GM13976 (cell line): Measurements from ENCODE around the gene OPRM1.
A peak's percentile ranks its signal among the peaks of the same experiment; 100 is the strongest.

Experiments
- DNase-seq: peaks from one replicate; pipeline ENCODE4 v3.0.0; 2012; ENCODE audit warnings: low spot score
- in situ Hi-C: fragments of 300-500 bp; cut with MboI; formaldehyde crosslinking; loops from one replicate; pipeline ENCODE4 v1.12.0; 2022; ENCODE audit warnings: low sequenced_read_pairs, mixed read lengths, inconsistent platforms; ENCODE audit not compliant: unreplicated experiment
- TF ChIP-seq, protein P1 (sequence below): IDR thresholded peaks from 2 replicates; pipeline ENCODE4 v1.5.1; 2012; ENCODE audit warnings: borderline replicate concordance, mild to moderate bottlenecking; ENCODE audit not compliant: insufficient read depth; ENCODE audit errors: extremely low read depth, missing control alignments, control extremely low read depth

OPRM1 gene

DNA sequence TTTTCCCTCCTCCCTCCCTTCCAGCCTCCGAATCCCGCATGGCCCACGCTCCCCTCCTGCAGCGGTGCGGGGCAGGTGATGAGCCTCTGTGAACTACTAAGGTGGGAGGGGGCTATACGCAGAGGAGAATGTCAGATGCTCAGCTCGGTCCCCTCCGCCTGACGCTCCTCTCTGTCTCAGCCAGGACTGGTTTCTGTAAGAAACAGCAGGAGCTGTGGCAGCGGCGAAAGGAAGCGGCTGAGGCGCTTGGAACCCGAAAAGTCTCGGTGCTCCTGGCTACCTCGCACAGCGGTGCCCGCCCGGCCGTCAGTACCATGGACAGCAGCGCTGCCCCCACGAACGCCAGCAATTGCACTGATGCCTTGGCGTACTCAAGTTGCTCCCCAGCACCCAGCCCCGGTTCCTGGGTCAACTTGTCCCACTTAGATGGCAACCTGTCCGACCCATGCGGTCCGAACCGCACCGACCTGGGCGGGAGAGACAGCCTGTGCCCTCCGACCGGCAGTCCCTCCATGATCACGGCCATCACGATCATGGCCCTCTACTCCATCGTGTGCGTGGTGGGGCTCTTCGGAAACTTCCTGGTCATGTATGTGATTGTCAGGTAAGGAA is at the start of gene OPRM1:
Gene OPRM1 (plus strand): TSS at position 10 of the 612 bp plus-strand sequence. CDS start 305 bp downstream, at position 315.
- in situ Hi-C loops: no loop called here

DNA sequence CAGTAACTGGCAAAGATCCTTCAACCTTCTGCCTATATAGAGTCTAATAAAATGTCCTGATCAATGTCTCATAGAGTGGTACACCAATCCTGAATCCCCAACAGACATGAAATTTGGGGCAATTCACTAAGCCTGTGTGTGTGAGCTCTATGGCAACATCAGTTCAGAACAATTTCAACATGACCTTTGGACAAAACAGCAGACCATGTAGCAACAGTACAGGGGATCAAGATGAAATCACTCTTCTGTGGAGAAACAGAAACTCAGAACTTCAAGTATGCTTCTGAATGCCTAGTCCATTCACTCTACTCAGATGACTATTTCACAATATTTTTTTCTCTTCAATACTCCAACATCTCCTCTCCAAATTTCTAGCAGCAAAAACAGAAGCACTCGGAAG is 49.1 kb upstream of the OPRM1 start:
- in situ Hi-C loops: no loop called here
- TF ChIP-seq, protein P1, sequence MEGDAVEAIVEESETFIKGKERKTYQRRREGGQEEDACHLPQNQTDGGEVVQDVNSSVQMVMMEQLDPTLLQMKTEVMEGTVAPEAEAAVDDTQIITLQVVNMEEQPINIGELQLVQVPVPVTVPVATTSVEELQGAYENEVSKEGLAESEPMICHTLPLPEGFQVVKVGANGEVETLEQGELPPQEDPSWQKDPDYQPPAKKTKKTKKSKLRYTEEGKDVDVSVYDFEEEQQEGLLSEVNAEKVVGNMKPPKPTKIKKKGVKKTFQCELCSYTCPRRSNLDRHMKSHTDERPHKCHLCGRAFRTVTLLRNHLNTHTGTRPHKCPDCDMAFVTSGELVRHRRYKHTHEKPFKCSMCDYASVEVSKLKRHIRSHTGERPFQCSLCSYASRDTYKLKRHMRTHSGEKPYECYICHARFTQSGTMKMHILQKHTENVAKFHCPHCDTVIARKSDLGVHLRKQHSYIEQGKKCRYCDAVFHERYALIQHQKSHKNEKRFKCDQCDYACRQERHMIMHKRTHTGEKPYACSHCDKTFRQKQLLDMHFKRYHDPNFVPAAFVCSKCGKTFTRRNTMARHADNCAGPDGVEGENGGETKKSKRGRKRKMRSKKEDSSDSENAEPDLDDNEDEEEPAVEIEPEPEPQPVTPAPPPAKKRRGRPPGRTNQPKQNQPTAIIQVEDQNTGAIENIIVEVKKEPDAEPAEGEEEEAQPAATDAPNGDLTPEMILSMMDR: no peak
- DNase-seq: no peak

More for the DNA sequence above, at the start of gene OPRM1:
- TF ChIP-seq, protein P1: no peak
- DNase-seq: peak; percentile 42

DNA sequence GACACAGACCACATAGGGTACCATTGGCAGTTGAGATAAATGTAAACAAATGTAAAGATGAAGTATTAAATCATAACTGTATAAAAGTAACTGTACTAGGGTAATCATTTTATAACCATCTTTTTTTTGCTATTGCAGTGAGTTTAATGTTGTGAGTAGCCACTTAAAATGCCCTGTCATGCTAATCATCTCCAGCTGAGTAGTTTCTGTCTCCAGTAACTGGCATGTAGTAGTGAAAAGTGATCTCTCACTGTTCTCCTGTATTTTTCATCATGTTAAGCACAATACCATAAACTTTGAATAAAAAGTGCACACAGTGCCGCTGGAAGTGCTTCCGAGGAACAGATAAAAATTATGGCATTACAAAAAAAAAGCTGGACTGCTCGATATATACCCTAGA is 45.0 kb upstream of the OPRM1 start:
- in situ Hi-C loops: no loop called here
- TF ChIP-seq, protein P1: no peak
- no peak for DNase-seq

DNA sequence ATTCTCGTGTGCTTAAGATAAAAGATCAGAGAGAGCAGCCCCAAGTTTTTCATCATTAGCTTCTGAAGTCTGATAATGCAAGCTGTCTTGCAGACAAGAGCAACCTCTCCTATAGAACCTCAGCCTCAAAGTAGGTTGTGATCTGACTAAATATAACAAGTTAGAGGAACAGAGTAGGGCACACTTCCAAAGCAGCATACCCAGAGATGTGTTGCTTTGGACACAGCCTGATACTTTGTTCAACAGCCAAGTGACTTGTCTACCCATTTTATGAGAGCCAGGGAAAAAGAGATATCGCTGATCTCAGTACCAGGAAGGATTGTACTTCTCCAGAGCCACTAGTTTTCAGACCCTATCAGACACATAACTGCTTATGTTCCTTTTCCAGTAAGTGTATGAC is 44.2 kb upstream of the OPRM1 start:
- TF ChIP-seq, protein P1: no peak
- in situ Hi-C loops: no loop called here
- DNase-seq: no peak

DNA sequence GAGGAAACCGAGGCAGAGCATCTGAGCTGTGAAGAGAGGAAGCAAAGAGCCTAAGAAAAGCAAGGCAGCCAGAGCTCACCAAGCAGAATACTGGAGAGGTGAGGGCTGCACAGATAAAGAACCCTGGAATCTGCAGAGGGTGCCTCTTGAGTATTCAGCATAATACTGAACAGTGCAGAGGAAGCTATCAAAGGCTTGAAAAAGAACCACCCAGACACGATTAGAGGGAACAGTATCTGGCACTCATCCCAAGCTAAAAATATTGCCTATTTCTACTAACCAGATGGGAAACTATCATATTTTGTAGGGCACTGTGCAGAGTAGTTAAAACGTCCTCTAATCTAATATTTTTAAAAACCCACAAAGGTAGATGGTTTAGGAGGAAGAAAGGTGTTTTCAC is 41.8 kb upstream of the OPRM1 start:
- in situ Hi-C loops: no loop called here
- no peak for DNase-seq
- TF ChIP-seq, protein P1: no peak

DNA sequence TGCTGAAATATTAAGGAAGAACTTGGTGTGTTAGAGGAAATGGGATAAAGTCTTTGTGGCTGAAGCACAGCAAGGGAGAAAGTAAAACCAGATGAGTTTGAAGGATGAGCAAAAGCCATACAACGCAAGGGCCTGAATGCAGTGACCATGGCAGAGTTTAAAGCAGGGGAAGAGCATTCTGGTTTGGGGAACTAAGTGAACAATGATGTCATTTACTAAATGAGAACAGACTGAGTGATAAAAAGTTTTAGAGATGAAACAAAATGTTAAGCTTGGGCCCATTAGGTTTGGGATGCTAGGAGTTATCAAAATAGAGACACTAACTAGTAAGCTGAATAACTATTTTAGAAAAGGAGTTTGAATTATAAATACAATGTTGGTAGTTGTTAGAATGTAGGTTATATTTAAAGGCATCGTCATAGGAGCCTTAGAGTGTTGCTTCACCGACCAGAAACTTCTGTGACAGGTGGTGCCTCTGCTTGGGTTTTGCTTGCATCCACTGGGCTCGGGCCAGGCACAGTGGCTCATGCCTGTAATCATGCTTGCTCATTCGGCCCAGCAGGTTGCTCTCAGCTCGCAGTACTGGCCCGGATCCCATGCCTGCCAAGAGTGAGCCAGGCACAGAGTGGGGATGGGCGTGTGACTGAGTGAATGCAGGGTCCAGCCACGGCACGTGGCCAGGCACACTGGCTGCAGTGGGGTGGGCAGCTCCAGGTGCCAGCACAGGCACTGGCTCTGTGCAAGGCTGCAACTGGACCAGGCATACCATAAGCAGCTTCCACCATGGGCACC is 37.4 kb upstream of the OPRM1 start:
- TF ChIP-seq, protein P1: no peak
- no peak for DNase-seq
- in situ Hi-C loops: no loop called here
